Anterior cingulate cortex (tissue), 58 donors: Measurements from ENCODE around the gene TYW1B.
A peak's percentile ranks its signal among the peaks of the same experiment; 100 is the strongest.
"Not testable (repeated sequence)": the region's sequence is repeated elsewhere in the genome, so short reads cannot be mapped to it uniquely, and the experiment has no call there.

Source experiments
- DNase-seq, 58 donors: peaks; one replicate each; lab custom pipeline; 2025; lab: John Stamatoyannopoulos, UW

The TYW1B gene

DNA sequence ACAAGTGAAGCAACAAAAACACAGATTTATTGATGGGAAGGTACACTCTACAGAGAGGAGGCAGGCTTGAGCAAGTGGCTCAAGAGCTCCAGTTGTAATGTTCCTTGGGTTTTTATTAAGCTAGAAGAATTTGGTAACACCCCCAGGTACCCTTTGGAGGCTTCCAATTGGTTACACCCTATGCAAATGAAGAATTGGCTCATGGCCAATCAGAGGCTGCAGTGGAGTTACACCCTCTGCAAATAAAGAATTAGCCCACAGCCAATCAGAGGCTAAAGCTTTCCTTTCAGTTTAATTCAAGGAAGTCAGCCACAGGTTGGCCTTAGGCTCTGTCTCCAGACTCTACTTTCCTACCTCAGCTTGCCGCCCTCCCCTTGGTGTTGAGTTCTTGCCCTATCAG lies 10.3 kb downstream of the TYW1B start:
- DNase-seq, result not testable (repeated sequence)

DNA sequence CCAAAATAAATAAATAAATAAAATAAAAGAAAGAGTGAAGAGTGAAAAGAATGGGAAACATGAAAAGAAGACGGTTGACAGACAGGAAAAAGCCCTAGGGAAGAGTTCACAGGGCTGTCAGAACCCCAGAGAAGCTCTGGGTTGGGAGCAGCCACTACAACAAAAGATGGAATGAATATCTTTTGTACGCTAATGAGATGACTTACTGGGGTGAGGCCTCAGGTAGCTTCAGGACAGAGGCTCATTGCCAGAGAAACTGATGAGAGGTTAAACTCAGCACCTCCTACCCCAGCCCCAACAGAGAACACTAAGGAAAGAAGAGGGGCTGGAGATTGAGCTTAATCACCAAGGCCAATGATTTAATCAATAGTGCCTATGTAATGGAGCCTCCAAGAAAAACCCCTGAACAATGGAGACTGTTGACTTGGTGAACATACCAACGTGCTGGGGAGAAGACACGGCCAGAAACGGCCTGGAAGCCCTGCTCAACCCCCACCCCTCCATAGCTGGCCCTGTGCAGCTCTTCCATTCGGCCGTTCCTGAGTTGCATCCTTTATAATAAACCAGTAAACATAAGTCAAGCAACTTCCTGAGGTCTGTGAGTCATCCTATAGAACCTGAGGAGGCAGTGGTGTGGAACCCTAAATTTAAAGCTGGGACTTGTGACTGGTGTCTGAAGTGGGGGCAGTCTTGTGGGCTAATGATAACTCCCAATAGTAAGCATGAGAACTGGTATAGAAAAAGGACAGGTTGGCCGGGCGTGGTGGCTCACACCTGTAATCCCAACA lies 11.4 kb downstream of the TYW1B start:
- DNase-seq, result not testable (repeated sequence)

DNA sequence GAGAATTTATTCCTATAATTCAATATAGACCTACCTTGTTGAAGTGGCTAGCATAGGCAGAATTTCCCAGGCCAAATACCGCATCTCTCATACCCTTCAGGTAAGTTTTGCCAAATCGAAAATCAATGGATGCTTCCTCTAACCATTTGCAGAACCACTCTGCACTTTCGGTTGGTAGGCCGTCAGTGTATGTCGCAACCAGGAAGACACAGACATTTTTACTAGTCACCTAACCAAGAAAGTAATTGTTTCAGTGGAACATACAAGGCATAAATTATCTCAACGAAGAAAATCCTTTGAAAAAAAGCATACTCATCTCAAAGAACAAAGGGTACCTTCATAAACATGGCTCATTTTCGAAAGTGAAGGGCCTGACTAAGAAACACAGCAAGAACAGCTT lies 17.6 kb downstream of the TYW1B start:
- not testable (repeated sequence) for DNase-seq

DNA sequence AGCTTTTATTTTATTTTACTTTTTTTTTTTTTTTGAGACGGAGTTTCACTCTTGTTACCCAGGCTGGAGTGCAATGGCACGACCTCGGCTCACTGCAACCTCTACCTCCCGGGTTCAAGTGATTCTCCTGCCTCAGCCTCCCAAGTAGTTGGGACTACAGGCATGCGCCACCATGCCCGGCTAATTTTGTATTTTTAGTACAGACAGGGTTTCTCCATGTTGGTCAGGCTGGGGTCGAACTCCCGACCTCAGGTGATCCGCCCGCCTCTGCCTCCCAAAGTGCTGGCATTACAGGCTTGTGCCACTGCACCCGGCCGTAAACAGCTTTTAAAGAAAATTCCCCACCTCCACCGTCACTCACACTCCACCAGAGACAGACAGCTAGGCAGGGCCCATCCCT lies 19.5 kb downstream of the TYW1B start:
- not testable (repeated sequence) for DNase-seq

DNA sequence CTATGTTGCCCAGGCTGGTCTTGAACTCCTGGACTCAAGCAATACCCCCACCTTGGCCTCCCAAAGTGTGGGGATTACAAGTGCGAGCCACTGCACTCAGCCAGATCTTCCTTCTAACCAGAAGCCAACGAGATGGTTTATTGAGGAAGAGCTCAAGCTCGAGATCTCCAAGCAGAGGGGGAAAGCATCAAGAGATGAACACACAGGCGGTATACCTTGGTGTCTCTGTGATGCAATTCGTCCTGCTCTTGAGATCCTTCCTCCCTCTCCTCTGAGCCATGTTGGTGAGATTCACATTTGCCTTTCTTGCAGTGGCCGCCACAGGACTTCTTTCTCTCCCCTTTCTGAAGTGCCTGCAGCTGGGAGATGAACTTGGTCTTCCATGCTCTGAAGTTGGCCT lies 21.1 kb downstream of the TYW1B start:
- DNase-seq, result not testable (repeated sequence)

DNA sequence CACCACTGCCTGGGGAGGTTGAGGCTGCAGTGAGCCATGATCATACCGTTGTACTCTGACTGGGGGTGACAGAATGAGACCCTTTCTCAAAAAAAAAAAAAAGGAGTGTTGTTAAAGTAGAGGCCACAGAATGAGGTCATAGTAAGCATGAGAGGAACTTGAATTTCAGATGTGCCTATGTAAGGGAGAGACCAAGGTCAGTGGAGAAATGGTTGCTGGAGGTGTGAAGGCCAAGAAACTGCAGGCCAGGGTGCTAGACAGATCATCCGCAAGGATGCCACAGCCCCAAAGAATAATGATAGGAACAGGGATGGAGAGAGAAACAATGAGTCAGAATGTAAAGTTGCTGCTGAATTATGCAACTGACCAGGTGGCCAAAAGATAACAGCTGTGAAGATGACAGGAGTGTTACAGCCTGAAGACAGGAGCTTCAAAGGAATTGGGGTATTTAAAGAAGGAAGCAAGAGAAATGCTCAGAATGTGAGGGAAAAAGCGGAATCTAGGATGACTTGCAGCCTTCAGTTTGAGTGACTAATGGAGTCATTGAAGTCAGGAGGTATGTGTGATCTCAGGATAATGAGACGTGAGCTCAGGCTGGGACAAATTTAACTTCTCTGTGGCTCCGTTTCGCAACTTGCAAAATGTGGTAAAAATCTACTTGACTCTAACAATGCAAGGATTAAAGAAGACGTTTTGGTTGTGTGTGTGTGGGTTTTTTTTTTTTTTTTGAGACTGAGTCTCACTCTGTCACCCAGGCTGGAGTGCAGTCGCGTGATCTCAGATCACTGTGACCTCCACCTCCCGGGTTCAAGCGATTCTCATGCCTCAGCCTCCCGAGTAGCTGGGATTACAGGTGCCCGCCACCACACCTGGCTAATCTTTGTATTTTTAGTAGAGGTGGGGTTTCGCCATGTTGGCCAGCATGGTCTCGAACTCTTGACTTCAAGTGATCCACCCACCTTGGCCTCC lies 22.2 kb downstream of the TYW1B start:
- DNase-seq, result peak in 10 of 58 donors; percentile 0 to 50 (median 14)

DNA sequence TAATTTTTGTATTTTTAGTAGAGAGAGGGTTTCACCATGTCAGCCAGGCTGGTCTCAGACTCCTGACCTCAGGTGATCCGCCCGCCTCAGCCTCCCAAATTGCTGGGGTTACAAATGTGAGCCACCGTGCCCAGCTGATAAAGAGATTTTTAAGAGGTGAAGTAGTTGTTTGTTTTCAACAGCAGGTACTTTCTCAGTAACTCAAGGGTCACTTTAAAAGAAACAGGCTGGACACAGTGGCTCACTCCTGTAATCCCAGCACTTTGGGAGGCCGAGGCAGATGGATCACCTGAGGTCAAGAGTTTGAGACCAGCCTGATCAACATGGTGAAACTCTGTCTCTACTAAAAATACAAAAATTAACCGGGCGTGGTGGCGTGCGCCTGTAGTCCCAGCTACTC lies 24.2 kb downstream of the TYW1B start:
- not testable (repeated sequence) for DNase-seq

DNA sequence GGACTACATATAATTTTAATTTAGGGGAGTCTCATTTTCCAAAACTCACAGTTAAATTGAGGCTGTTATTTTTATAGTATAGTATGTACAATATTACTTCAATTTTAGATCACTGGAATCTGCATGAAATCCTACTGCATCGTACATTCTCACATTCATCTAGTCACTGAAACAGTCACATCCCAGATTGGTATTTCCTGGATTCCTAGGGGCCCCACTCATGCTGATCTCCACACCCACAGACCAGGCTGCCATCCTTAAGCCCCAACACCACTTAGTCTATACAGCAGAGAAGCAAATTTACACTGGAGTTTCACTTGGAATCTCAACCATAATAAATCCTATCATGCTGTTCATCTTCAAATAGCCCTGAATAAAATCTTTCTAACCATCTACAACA lies 26.4 kb downstream of the TYW1B start:
- DNase-seq, result not testable (repeated sequence)

DNA sequence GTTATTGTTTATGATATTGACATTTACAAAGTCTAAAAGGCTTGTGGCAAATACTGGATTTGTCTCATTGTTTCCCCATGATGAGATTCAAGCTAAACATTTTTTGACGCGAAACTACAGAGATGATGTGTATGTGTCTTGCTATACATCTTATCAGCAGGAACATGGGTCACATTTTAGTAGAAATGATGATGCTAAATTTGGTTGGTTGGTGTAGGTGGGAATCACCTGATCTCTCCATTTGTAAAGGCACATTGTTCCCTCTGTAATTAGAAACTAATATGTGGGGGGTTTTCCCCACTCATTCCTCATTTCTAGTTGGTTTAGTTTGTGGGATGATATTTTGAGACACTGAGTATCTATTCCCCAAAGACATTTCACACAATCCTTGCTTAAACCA lies 32.6 kb downstream of the TYW1B start:
- DNase-seq, result not testable (repeated sequence)

DNA sequence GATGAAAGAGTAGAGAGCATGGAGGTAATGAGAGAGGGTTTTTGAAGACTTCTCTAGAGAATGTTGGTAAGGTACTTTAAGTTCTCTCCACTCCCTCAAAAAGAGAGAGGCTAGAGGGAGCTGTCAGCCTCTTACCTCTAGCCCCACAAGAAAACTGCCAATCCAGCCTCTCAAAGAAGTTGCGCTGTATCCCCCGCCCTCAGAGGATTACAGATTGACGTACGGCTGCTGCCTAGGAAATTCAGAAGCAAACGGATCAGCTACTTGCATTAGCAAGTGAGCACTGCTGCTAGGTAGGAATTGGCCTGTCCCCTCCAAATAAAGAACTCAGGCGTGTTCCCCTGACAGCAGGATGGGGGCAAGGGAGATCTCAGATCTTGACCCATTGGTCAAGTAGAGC lies 34.2 kb downstream of the TYW1B start:
- no peak for DNase-seq

DNA sequence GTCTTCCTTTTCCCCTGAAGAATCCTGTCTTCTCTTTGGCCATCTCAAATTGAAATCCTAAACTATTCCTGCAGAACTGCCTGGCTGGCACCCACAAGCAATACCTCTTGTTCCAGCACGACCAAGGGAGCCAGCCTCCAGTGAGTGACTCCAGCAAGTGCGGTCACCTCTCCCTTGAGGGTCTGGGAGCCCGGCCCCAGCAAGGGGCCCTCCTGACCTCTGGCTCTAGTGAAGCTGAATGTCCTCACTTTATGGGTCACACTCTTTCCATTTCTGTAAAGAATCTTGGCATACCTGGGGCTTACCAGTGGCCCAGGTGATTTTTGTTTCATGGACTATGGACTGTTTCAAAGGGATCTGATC lies 37.3 kb downstream of the TYW1B start:
- DNase-seq, result not testable (repeated sequence)

DNA sequence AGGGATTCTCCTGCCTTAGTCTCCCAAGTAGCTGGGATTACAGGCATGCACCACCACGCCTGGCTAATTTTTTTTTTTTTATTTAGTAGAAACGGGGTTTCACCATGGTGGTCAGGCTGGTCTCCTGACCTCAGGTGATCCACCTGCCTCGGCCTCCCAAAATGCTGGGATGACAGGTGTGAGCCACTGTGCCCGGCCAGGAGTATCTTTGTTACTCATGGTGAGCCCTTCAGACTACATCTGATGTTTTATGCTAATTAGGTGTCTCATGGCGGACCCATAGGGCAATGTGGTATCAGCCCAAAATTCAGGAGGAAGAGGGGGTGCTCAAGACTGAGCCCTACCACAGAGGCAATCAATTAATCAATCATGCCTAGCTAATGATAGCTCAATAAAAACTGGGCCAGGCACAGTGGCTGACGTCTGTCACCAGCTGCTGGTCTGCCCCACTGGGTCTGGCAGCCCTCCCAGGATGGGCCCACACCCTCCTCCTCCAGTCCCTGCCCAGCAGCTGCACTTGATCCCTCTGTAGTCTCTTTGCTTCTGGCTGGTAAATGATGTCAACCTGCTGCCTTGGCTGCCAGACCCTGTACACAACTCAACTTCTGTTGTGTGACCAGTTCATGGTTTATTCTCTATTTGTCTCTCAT lies 37.8 kb downstream of the TYW1B start:
- peak in 39 of 58 donors; percentile 1 to 79 (median 37) for DNase-seq

DNA sequence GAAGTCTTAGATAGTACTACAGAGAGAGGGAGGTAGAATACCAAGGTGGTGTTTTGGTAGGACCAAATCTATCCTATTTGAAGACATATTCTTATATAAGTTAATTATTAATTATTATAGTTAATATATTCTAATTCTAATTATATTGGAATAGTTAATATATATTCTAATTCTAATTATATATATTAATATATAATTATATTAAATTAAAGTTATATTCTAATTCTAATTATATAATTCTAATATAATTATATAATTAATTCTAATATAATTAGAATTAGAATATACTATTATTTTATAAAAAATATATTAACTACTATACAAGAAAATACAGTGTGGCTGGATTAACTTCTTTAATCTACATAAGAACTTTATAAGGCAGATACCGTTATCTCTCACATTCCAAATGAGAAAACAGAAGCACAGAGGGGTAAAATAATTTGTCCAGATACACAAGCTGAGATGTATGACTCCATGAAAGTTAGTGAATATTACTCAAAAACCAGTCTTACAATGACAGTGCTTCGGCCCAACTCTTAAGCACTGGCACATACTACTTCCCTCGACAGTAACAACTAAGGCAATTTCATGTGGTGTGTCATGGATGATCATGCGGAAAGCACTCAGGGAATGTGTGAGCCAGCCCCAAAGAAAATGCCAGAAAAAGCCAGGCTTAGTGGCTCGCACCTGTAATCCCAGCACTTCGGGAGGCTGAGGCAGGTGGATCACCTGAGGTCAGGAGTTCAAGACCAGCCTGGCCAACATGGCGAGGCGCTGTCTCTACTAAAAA lies 42.6 kb downstream of the TYW1B start:
- DNase-seq, result no peak

DNA sequence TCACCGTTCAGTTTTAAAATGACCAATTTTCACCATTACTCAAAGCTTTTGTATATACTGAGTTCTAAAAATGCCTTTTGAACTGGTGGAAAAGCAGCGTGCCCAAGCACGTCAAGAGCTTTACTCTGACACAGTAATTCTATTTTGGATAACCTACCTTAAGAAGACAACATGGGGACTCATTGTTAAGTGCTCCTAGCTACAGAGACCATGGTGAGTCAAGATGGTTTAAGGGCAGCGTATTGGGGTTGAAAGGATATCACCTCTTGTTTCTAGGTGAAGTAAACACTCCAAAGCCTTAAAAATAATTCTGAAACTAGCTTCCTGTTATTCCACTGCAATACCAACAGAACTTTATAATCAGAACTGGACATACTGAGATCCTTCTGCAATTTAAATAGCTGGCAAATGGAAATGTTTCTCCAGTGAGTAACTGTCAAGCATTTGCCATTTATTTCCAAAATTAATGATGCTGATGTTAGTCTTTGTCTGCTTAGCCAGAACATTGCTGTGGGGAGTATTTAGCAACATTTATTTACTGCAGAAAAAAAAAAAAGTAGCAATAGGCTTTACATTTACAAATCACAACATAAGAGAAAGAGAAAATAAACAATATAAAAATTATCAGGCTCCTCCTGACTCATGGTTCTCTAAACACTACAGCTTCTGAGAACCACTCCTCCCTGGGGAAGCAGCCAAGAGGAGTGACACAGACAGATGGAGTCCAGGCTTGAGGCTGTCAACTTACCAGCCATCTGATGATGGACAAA lies 44.2 kb downstream of the TYW1B start:
- peak in 16 of 58 donors; percentile 1 to 31 (median 10) for DNase-seq

DNA sequence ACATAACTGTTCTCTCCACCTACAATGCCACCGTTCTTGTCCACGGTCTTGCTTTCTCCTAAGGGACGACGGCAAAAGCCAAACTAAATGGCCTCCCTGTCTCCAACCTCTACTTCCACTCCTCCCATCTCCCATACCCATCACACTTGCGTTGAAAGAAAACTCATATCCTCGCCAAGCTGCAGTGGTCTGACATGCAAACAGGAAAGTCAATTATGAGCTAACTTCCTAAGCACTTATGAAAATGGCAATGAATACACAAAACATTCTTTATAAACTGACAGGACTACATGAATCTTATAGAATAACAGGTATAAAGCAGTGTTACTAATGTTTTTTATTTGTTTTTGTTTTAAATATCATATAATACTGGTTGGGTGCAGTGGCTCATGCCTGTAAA lies 46.4 kb downstream of the TYW1B start:
- DNase-seq, result no peak

DNA sequence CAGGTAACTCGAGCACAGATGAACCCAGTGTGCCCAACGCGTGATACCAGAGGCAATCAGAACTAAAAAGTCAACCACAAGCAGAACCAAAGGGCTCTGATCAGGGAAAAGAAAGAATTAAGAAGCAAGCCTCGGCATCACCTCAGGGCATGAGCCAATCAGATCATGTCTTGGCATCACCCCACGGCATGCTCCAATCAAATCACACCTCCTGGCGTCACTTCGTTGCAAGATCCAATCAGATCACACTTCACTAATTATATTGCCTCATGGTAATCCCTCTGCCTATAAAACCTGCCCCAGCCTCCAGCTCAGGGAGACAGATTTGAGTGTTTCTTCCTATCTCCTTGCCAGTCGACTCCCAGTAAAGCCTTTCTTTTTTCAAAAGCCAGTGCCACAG lies 46.8 kb downstream of the TYW1B start:
- no peak for DNase-seq

DNA sequence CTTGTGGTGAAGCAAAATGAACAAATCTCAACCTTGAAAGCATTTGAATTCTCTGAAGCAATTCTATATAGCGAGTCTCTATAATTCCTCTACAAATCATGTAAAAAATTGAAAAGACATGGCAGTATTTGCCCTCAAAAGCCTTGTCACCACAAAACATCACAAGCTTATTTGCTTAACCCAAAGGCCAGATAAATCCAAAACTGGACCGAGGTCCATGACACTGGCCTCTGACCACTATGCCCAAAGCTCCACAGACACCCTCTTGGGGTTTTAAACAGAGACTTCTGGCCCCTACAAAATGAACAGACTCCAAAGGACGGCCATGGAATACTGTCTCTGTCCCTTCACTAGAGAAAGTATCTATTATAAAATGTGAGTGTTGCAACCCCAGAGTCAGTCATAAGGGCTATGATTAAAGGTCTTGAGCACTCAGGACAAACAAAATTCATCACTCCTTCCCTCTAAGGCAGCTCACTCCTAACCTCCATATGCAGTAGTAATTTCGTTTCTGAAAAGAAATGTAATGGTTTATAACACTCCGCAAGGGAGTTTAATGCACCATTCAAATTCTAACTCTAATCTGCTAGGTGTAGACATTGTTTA lies 47.6 kb downstream of the TYW1B start:
- not testable (repeated sequence) for DNase-seq

DNA sequence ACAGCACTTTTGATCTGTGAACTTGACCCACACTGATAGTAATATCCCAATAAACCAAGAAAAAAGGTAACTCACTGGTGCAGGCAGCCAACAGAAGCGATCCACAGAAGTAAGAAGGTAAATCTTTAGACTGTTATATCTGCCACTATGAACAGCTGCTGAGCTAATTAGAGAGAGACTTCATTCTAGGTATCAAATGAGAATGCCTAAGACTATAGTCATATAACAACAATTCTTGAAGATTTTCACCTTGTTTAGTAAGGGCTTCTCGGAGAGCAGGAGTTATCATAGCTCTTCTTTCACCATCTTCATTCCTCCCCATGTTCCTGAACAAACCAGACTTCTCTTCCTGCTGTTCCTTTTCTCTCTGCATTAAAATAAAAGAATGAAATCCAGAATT lies 50.8 kb downstream of the TYW1B start:
- DNase-seq, result not testable (repeated sequence)

DNA sequence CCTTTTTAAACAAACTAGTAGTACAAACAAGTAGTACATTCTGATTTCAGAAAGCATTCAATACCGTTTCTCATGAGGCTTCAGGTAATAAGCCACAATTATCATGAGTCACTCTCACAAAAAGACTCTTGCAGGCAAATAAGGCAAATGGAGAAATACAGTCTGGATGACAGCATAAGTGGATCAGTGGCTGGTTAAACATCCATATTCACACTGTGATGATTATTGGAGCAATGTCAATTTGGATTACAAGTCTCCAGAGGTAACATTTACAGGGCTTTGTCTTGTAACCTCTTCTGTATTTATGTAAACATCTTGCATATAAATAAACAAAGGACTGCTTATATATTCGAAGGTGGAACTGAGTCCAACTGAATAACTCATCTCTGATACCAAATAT lies 55.4 kb downstream of the TYW1B start:
- DNase-seq, result not testable (repeated sequence)
